ENCODE data around the gene GAN. TPM values are rescaled to one million over a fixed set of nuclear protein-coding genes. Genes with fewer than 3 reads are reported as not detected.

The GAN gene
- total RNA-seq, 1 experiment from 2014 or later: 22.5 TPM

DNA sequence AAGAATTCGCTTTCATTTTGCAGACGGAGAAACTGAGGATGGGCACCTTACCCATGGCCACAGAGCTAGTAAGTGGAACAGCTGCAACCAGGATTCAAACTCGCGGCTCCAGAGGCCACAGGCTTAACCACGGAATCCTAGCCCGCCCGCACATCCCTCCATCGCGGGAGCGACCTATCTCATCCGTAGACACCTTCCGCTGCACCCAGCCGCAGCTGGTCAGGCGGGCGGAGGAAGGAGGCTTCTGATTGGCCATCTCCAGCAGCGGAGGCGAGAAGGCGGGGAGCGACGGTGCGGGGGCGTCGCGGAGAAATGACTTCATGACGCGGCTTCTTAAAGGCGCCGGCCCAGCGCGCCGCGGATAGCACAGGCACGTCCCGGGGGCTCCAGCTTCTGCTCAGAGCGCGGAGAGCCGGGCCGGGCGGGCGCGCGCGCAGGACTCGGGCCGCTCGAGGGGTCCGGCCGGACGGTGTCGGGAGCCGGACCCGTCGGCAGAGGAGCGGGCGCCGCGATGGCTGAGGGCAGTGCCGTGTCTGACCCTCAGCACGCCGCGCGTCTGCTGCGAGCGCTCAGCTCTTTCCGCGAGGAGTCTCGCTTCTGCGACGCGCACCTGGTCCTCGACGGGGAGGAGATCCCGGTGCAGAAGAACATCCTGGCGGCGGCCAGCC, at the start of gene GAN (continued):
- TF ChIP-seq, protein P1, sequence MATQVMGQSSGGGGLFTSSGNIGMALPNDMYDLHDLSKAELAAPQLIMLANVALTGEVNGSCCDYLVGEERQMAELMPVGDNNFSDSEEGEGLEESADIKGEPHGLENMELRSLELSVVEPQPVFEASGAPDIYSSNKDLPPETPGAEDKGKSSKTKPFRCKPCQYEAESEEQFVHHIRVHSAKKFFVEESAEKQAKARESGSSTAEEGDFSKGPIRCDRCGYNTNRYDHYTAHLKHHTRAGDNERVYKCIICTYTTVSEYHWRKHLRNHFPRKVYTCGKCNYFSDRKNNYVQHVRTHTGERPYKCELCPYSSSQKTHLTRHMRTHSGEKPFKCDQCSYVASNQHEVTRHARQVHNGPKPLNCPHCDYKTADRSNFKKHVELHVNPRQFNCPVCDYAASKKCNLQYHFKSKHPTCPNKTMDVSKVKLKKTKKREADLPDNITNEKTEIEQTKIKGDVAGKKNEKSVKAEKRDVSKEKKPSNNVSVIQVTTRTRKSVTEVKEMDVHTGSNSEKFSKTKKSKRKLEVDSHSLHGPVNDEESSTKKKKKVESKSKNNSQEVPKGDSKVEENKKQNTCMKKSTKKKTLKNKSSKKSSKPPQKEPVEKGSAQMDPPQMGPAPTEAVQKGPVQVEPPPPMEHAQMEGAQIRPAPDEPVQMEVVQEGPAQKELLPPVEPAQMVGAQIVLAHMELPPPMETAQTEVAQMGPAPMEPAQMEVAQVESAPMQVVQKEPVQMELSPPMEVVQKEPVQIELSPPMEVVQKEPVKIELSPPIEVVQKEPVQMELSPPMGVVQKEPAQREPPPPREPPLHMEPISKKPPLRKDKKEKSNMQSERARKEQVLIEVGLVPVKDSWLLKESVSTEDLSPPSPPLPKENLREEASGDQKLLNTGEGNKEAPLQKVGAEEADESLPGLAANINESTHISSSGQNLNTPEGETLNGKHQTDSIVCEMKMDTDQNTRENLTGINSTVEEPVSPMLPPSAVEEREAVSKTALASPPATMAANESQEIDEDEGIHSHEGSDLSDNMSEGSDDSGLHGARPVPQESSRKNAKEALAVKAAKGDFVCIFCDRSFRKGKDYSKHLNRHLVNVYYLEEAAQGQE (IDR thresholded peaks at IDR 0.05; ENCODE audit: low read depth): no peak
- TF ChIP-seq YY1 (IDR thresholded peaks at IDR 0.05; ENCODE audit: extremely low read depth, insufficient replicate concordance, low read depth, low read length): peak; percentile 77
- no peak for TF ChIP-seq EZH2phosphoT487 (IDR thresholded peaks at IDR 0.05; ENCODE audit: borderline replicate concordance)
- no peak for TF ChIP-seq FOSL1 (IDR thresholded peaks at IDR 0.05; ENCODE audit: low read depth)
- no peak for TF ChIP-seq EZH2 (IDR thresholded peaks at IDR 0.05)
- no peak for TF ChIP-seq ZNF274 (IDR thresholded peaks at IDR 0.05; ENCODE audit: low read depth, low read length)

DNA sequence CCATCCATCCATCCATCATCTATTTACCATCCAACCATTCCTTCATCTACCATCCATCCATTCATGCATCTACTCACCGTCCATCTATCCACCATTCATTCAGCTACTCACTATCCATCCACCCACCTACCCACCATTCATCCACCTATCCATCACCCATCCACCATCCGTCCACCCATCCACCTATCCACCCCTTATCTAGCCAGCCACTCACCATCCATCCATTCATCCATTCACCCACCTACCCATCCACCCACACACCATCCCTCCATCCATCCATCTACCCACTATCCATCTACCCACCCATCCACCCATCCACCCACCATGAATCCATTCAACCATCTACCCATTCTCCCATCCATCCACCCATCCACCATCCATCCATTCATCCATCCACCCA, 49.7 kb upstream of the GAN start:
- POLR2A ChIA-PET: no interaction called here

More for the DNA sequence above, 49.7 kb upstream of the GAN start:
- TF ChIP-seq CBX3 (IDR thresholded peaks at IDR 0.05; ENCODE audit: low read depth): no peak
- no peak for TF ChIP-seq SRF (IDR thresholded peaks at IDR 0.05; ENCODE audit: low read depth)
- TF ChIP-seq JUND (IDR thresholded peaks at IDR 0.05): no peak
- no peak for TF ChIP-seq TCF7L2 (IDR thresholded peaks at IDR 0.05; ENCODE audit: borderline replicate concordance, extremely low read depth, insufficient read depth, insufficient read length)
- no peak for TF ChIP-seq ZNF274 (IDR thresholded peaks at IDR 0.05; ENCODE audit: low read depth, low read length)
- TF ChIP-seq EZH2phosphoT487 (IDR thresholded peaks at IDR 0.05; ENCODE audit: borderline replicate concordance): no peak
- TF ChIP-seq, protein P1 (IDR thresholded peaks at IDR 0.05; ENCODE audit: low read depth): no peak
- no peak for TF ChIP-seq RAD21 (IDR thresholded peaks at IDR 0.05; ENCODE audit: low read depth)
- TF ChIP-seq, protein P2, sequence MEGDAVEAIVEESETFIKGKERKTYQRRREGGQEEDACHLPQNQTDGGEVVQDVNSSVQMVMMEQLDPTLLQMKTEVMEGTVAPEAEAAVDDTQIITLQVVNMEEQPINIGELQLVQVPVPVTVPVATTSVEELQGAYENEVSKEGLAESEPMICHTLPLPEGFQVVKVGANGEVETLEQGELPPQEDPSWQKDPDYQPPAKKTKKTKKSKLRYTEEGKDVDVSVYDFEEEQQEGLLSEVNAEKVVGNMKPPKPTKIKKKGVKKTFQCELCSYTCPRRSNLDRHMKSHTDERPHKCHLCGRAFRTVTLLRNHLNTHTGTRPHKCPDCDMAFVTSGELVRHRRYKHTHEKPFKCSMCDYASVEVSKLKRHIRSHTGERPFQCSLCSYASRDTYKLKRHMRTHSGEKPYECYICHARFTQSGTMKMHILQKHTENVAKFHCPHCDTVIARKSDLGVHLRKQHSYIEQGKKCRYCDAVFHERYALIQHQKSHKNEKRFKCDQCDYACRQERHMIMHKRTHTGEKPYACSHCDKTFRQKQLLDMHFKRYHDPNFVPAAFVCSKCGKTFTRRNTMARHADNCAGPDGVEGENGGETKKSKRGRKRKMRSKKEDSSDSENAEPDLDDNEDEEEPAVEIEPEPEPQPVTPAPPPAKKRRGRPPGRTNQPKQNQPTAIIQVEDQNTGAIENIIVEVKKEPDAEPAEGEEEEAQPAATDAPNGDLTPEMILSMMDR (IDR thresholded peaks at IDR 0.05 in 2 of 3, conservative IDR thresholded peaks at IDR 0.05 in 1 of 3; ENCODE audit: borderline replicate concordance in 1 of 3, insufficient read depth in 1 of 3, low read depth in 2 of 3, low read length in 2 of 3): no peak
- CTCF ChIA-PET: no interaction called here
- H3K4me3 ChIP-seq (replicated peaks in 1 of 2; ENCODE audit: low read depth in 1 of 2, low read length in 2 of 2): no peak overlapping the region
- no peak for ATAC-seq
- no peaks in the 10 kb centered on the region for H4K20me1 ChIP-seq (ENCODE audit: insufficient read depth)
- RAD21 ChIA-PET (ENCODE audit: low non-redundant PET in 1 of 2, low total read pairs in 2 of 2, uncharacterized antibody in 2 of 2, unreplicated experiment in 2 of 2): no interaction called here
- no peak for DNase-seq (ENCODE audit: low read depth, low spot score)
- intact Hi-C loops (cut with micrococcal nuclease): no loop called here
- H3K79me2 ChIP-seq (ENCODE audit: insufficient read depth, low read length): no peaks in the 10 kb centered on the region
- no peaks in the 10 kb centered on the region for H3K9me2 ChIP-seq (ENCODE audit: insufficient read depth)
- H3K36me3 ChIP-seq (ENCODE audit: control insufficient read depth in 1 of 2, insufficient read depth in 2 of 2, low read length in 2 of 2): no peaks in the 10 kb centered on the region
- no peak overlapping the region for H3K27ac ChIP-seq (ENCODE audit: low read depth, low read length)
- H2AFZ ChIP-seq (ENCODE audit: low read depth, low read length, poor library complexity, severe bottlenecking): no peak overlapping the region
- H3K27me3 ChIP-seq (ENCODE audit: insufficient read depth, low read length): no peaks in the 10 kb centered on the region
- H3K4me2 ChIP-seq (ENCODE audit: low read length): no peak overlapping the region
- H3K9ac ChIP-seq (ENCODE audit: low read length): no peak overlapping the region
- H3K9me3 ChIP-seq (ENCODE audit: control insufficient read depth in 1 of 2, insufficient read depth in 1 of 2, low read depth in 1 of 2, low read length in 2 of 2): no peaks in the 10 kb centered on the region
- BruUV-seq (replicated peaks): no TSS peak
- peaks cover 0 to 17% of the 10 kb centered on the region in 2 experiments; a peak in 2 of 4 replicates for H3K4me1 ChIP-seq (ENCODE audit: control insufficient read depth in 1 of 2, insufficient read depth in 2 of 2, low read length in 2 of 2)

Data from HCT116 (cell line).